ENCODE measurements around the gene ZNF556. TPM values are rescaled to one million over a fixed set of nuclear protein-coding genes. Genes with fewer than 3 reads are reported as not detected.

The ZNF556 gene
- polyA plus RNA-seq (2012; ENCODE audit: insufficient read depth, insufficient read length) = not detected

GRCh38 chr19:2867025-2867991, at the start of gene ZNF556:
TSS of gene ZNF556 (plus strand) at chr19:2867335. CDS start at chr19:2867422, 87 bp downstream.
- no peak within 1 kb of the TSS for H3K4me3 ChIP-seq (ENCODE audit: low read length)
- peak; percentile 59 for DNase-seq (ENCODE audit: low read depth, low spot score)

- peak; percentile 97 for DNase-seq (ENCODE audit: low read depth, low spot score)
- peak within 1 kb of the TSS; percentile 84 for H3K4me3 ChIP-seq (ENCODE audit: low read length)
Observed at GRCh38 chr19:2819540-2820111, 47.5 kb upstream of the ZNF556 start, which contains the start of gene ZNF554. TSS of gene ZNF554 (plus strand) at chr19:2819868. CDS start at chr19:2820072, 204 bp downstream.

- peak overlapping the region; percentile 84 for H3K4me3 ChIP-seq (ENCODE audit: low read length)
- no peak for DNase-seq (ENCODE audit: low read depth, low spot score)
Observed at GRCh38 chr19:2820112-2820702, 46.9 kb upstream of the ZNF556 start.

GRCh38 chr19:2822846-2823245, 44.3 kb upstream of the ZNF556 start:
- H3K4me3 ChIP-seq (ENCODE audit: low read length) = no peak overlapping the region
- no peak for DNase-seq (ENCODE audit: low read depth, low spot score)

- no peak for DNase-seq (ENCODE audit: low read depth, low spot score)
- no peak overlapping the region for H3K4me3 ChIP-seq (ENCODE audit: low read length)
Observed at GRCh38 chr19:2823646-2824045, 43.5 kb upstream of the ZNF556 start.

GRCh38 chr19:2824129-2824528, 43.0 kb upstream of the ZNF556 start:
- DNase-seq (ENCODE audit: low read depth, low spot score) = no peak
- H3K4me3 ChIP-seq (ENCODE audit: low read length) = no peak overlapping the region

GRCh38 chr19:2827022-2827421, 40.1 kb upstream of the ZNF556 start:
- no peak overlapping the region for H3K4me3 ChIP-seq (ENCODE audit: low read length)
- no peak for DNase-seq (ENCODE audit: low read depth, low spot score)

- no peak overlapping the region for H3K4me3 ChIP-seq (ENCODE audit: low read length)
- no peak for DNase-seq (ENCODE audit: low read depth, low spot score)
Observed at GRCh38 chr19:2827840-2828489, 39.2 kb upstream of the ZNF556 start.

GRCh38 chr19:2834294-2834871, 32.8 kb upstream of the ZNF556 start:
- DNase-seq (ENCODE audit: low read depth, low spot score) = no peak
- no peak overlapping the region for H3K4me3 ChIP-seq (ENCODE audit: low read length)

GRCh38 chr19:2837430-2837829, 29.7 kb upstream of the ZNF556 start:
- no peak for DNase-seq (ENCODE audit: low read depth, low spot score)
- no peak overlapping the region for H3K4me3 ChIP-seq (ENCODE audit: low read length)

GRCh38 chr19:2840794-2841791, 26.0 kb upstream of the ZNF556 start, which contains the start of gene ZNF555:
TSS of gene ZNF555 (plus strand) at chr19:2841475. CDS start at chr19:2841573, 98 bp downstream.
- peak within 1 kb of the TSS; percentile 77 for H3K4me3 ChIP-seq (ENCODE audit: low read length)
- peak; percentile 99 for DNase-seq (ENCODE audit: low read depth, low spot score)

- DNase-seq (ENCODE audit: low read depth, low spot score) = no peak
- H3K4me3 ChIP-seq (ENCODE audit: low read length) = peak overlapping the region; percentile 77
Observed at GRCh38 chr19:2841855-2842574, 25.1 kb upstream of the ZNF556 start.

GRCh38 chr19:2845107-2845506, 22.0 kb upstream of the ZNF556 start:
- DNase-seq (ENCODE audit: low read depth, low spot score) = no peak
- H3K4me3 ChIP-seq (ENCODE audit: low read length) = no peak overlapping the region

- no peak overlapping the region for H3K4me3 ChIP-seq (ENCODE audit: low read length)
- DNase-seq (ENCODE audit: low read depth, low spot score) = no peak
Observed at GRCh38 chr19:2846180-2846894, 20.8 kb upstream of the ZNF556 start.

GRCh38 chr19:2847507-2847906, 19.6 kb upstream of the ZNF556 start:
- no peak for DNase-seq (ENCODE audit: low read depth, low spot score)
- H3K4me3 ChIP-seq (ENCODE audit: low read length) = no peak overlapping the region

GRCh38 chr19:2848616-2849015, 18.5 kb upstream of the ZNF556 start:
- DNase-seq (ENCODE audit: low read depth, low spot score) = no peak
- H3K4me3 ChIP-seq (ENCODE audit: low read length) = no peak overlapping the region

Measured in Jurkat, Clone E6-1 (cell line).